Thyroid gland (tissue), 4 donors: Measurements from ENCODE around the gene SEL1L3. TPM values are rescaled to one million over a fixed set of nuclear protein-coding genes. Genes with fewer than 3 reads are reported as not detected.

Source experiments
- DNase-seq, 2 donors: peaks; one replicate each; pipeline ENCODE4 v3.0.0-alpha.2; 2019
- H3K27ac ChIP-seq, 3 donors: fragments of 200-600 bp; sonication (generic); 1 replicate in 2 of 3; 2 replicates in 1 of 3; pipeline ENCODE4 v1.5.1; 2016 to 2019; ENCODE audit warnings: mild to moderate bottlenecking in 1 of 3, moderate library complexity in 1 of 3
- H3K27me3 ChIP-seq: fragments of 200-600 bp; sonication (generic); one replicate; pipeline ENCODE4 v1.5.1; 2019
- H3K36me3 ChIP-seq, 2 donors: fragments of 200-600 bp; sonication (generic); one replicate each; pipeline ENCODE4 v1.5.1; 2016 to 2019
- H3K4me1 ChIP-seq, 2 donors: fragments of 200-600 bp; sonication (generic); one replicate each; pipeline ENCODE4 v1.5.1; 2017 to 2019
- H3K4me3 ChIP-seq, 3 donors: fragments of 200-600 bp; sonication (generic); replicated peaks in 1 of 3; 1 replicate in 2 of 3; 2 replicates in 1 of 3; pipeline ENCODE4 v1.5.1; 2016; ENCODE audit warnings: mild to moderate bottlenecking in 1 of 3
- H3K9me3 ChIP-seq: fragments of 200-600 bp; sonication (generic); one replicate; pipeline ENCODE4 v1.5.1; 2017
- POLR2A ChIP-seq, 2 donors: fragments of 450-650 bp; IDR thresholded peaks; one replicate each; pipeline ENCODE4 v1.6.1; 2017; ENCODE audit warnings: antibody characterized with exemption in 2 of 2, mild to moderate bottlenecking in 2 of 2, moderate library complexity in 1 of 2
- WGBS, 2 donors: methylation state at CpG; one replicate each; pipeline ENCODE4 v1.1.5; 2017; 5-methylcytosine and 5-hydroxymethylcytosine counted together
- intact Hi-C: fragments of 100-400 bp; cut with DNase I; formaldehyde crosslinking; loops from one replicate; pipeline ENCODE4 v1.15.1; 2023
- total RNA-seq, 4 donors: library from RNA; depleted of rRNA; stranded (reverse); fragments of >200 nt; gene quantifications; one replicate each; pipeline ENCODE4 v1.2.3, GENCODE V29; 2016
- TF ChIP-seq, protein P1 (sequence below), 6 experiments: fragments of 200-600 bp in 3 of 6; fragments of 450-650 bp in 3 of 6; sonication (generic) in 3 of 6; IDR thresholded peaks; one replicate each; pipeline ENCODE4 v1.5.1; 2016 to 2019; ENCODE audit warnings: antibody characterized with exemption in 6 of 6, mild to moderate bottlenecking in 2 of 6, inconsistent platforms in 1 of 6, moderate library complexity in 1 of 6

The SEL1L3 gene
- total RNA-seq, 4 donors from 2014 or later: 18.5 to 81.4 (median 32.4) TPM

GRCh38 chr4:25892796-25893195, 30.0 kb upstream of the SEL1L3 start:
- no peaks in the 10 kb centered on the region for H3K4me1 ChIP-seq
- no peak overlapping the region for H3K4me3 ChIP-seq
- WGBS, 2 donors: 88 to 91% methylated on average over 6 of the region's 6 CpGs
- no peaks in the 10 kb centered on the region for H3K36me3 ChIP-seq
- DNase-seq: no peak
- H3K9me3 ChIP-seq: no peaks in the 10 kb centered on the region
- H3K27me3 ChIP-seq: no peaks in the 10 kb centered on the region
- H3K27ac ChIP-seq: no peak overlapping the region
- TF ChIP-seq, protein P1, sequence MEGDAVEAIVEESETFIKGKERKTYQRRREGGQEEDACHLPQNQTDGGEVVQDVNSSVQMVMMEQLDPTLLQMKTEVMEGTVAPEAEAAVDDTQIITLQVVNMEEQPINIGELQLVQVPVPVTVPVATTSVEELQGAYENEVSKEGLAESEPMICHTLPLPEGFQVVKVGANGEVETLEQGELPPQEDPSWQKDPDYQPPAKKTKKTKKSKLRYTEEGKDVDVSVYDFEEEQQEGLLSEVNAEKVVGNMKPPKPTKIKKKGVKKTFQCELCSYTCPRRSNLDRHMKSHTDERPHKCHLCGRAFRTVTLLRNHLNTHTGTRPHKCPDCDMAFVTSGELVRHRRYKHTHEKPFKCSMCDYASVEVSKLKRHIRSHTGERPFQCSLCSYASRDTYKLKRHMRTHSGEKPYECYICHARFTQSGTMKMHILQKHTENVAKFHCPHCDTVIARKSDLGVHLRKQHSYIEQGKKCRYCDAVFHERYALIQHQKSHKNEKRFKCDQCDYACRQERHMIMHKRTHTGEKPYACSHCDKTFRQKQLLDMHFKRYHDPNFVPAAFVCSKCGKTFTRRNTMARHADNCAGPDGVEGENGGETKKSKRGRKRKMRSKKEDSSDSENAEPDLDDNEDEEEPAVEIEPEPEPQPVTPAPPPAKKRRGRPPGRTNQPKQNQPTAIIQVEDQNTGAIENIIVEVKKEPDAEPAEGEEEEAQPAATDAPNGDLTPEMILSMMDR (IDR thresholded peaks at IDR 0.05): no peak
- no peak for TF ChIP-seq POLR2A (IDR thresholded peaks at IDR 0.05)
- intact Hi-C loops: no loop called here

GRCh38 chr4:25890571-25891485, 28.0 kb upstream of the SEL1L3 start:
- 48 to 55% methylated on average over 10 to 11 of the region's 11 CpGs for WGBS, 2 donors
- no peaks in the 10 kb centered on the region for H3K36me3 ChIP-seq
- no peak overlapping the region for H3K4me3 ChIP-seq

GRCh38 chr4:25889589-25890503, 27.1 kb upstream of the SEL1L3 start:
- Histone ChIP-seq H3K4me3 (no peak overlapping the region), H3K27ac (no peak overlapping the region), H3K27me3 (no peaks in the 10 kb centered on the region), H3K9me3 (no peaks in the 10 kb centered on the region), H3K4me1 (no peaks in the 10 kb centered on the region), H3K36me3 (no peaks in the 10 kb centered on the region)
- 89 to 91% methylated on average over 14 of the region's 14 CpGs for WGBS, 2 donors
- intact Hi-C loops: no loop called here
- TF ChIP-seq POLR2A (IDR thresholded peaks at IDR 0.05): no peak
- TF ChIP-seq, protein P1 (IDR thresholded peaks at IDR 0.05): no peak
- no peak for DNase-seq

More at GRCh38 chr4:25890571-25891485, 28.0 kb upstream of the SEL1L3 start:
- TF ChIP-seq, protein P1 (IDR thresholded peaks at IDR 0.05): no peak
- TF ChIP-seq POLR2A (IDR thresholded peaks at IDR 0.05): no peak
- DNase-seq: no peak
- no peaks in the 10 kb centered on the region for H3K27me3 ChIP-seq
- intact Hi-C loops: no loop called here
- H3K27ac ChIP-seq: no peak overlapping the region
- no peaks in the 10 kb centered on the region for H3K4me1 ChIP-seq
- H3K9me3 ChIP-seq: no peaks in the 10 kb centered on the region

DNA sequence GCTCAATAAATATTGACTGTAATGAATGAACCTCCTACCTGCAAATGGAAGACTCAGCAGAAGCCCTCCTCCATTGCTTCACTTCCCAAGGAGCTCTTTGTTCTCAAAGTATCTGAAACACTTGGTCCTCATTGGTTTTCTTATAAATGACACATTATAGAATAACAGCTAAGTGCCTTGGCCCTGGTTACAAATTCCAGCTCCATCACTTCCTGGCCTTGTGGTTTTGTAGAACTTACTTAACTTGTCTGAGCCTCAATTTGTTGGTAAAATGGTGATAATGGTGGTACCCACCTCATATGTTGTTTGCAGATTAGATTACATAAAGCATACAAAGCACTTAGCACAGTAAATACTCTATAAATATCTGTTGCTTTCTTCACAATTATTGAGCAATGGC, 26.0 kb upstream of the SEL1L3 start:
- TF ChIP-seq, protein P1 (IDR thresholded peaks at IDR 0.05): no peak
- no peak overlapping the region for H3K27ac ChIP-seq
- no peaks in the 10 kb centered on the region for H3K4me1 ChIP-seq
- no peak for DNase-seq
- no peaks in the 10 kb centered on the region for H3K9me3 ChIP-seq
- no peaks in the 10 kb centered on the region for H3K36me3 ChIP-seq
- no peak overlapping the region for H3K4me3 ChIP-seq
- H3K27me3 ChIP-seq: no peaks in the 10 kb centered on the region
- intact Hi-C loops: no loop called here
